Measurements from ENCODE around the gene C3orf49. TPM values are rescaled to one million over a fixed set of nuclear protein-coding genes. Genes with fewer than 3 reads are reported as not detected.

The C3orf49 gene
- total and polyA plus RNA-seq, 2 of the 13 experiments (the other 11 are each of a cell fraction or from before 2014, with no cell fraction given), result not detected

GRCh38 chr3:63878394-63879060 is 59.4 kb downstream of the C3orf49 start:
- Histone ChIP-seq H3K4me1 (ENCODE audit: insufficient read depth, low read length) (peaks cover 45% of the 10 kb centered on the region), H3K79me2 (ENCODE audit: insufficient read depth, low read length) (peaks cover 39% of the 10 kb centered on the region), H3K27ac (ENCODE audit: extremely low read length, insufficient read depth, low read length) (no peak overlapping the region), H4K20me1 (ENCODE audit: insufficient read depth, low read length) (peaks cover 10% of the 10 kb centered on the region), H3K4me3 (replicated peaks in 1 of 3; ENCODE audit: insufficient read depth in 1 of 3, low read depth in 2 of 3, low read length in 3 of 3) (no peak overlapping the region), H3K36me3 (replicated peaks in 1 of 2; ENCODE audit: control insufficient read depth in 1 of 2, insufficient read depth in 2 of 2, low read length in 2 of 2) (no peaks in the 10 kb centered on the region), H3K9ac (ENCODE audit: insufficient read depth, low read depth, low read length) (no peak overlapping the region), H2AFZ (ENCODE audit: low read length) (no peak overlapping the region), H3K9me3 (ENCODE audit: low read length) (no peaks in the 10 kb centered on the region), H3K27me3 (ENCODE audit: control insufficient read depth in 1 of 2, insufficient read depth in 2 of 2, low read length in 2 of 2) (no peaks in the 10 kb centered on the region), H3K4me2 (ENCODE audit: low read depth, low read length) (no peak overlapping the region)
- DNase-seq (ENCODE audit: low spot score), result peak; percentile 40
- 78% methylated on average over 2 of the region's 2 CpGs for WGBS (ENCODE audit: low lambda C conversion rate)
- ATAC-seq, result peak; percentile 66
- no peak for FAIRE-seq
- ChIA-PET CTCF (ENCODE audit: low intra/inter-chr PET ratio, low total read pairs) (no interaction called here), POLR2A (no interaction called here)
- intact Hi-C loops (cut with micrococcal nuclease; ENCODE audit: unreplicated experiment), result no loop called here
- in situ Hi-C loops (cut with HindIII; ENCODE audit: extremely low pct_ligation_motif_present, low pct_unique_long_range_greater_than_20kb), result no loop called here
- no TSS peak for BruUV-seq (replicated peaks)
- TF ChIP-seq SYNCRIP (IDR thresholded peaks at IDR 0.05; ENCODE audit: insufficient read depth, low read depth, low read length) (no peak), ZNF225 (CRISPR knock-in tag; IDR thresholded peaks at IDR 0.05) (no peak), REXO4 (CRISPR knock-in tag; IDR thresholded peaks at IDR 0.05; ENCODE audit: borderline replicate concordance) (no peak), ZBTB14 (CRISPR knock-in tag; IDR thresholded peaks at IDR 0.05) (no peak), NR0B2 (CRISPR knock-in tag; IDR thresholded peaks at IDR 0.05) (no peak), ARID2 (CRISPR knock-in tag; IDR thresholded peaks at IDR 0.05; ENCODE audit: borderline replicate concordance) (no peak), ZNF101 (CRISPR knock-in tag; IDR thresholded peaks at IDR 0.05; ENCODE audit: borderline replicate concordance, low read depth) (no peak), MAX (IDR thresholded peaks at IDR 0.05) (no peak), ZNF503 (CRISPR knock-in tag; IDR thresholded peaks at IDR 0.05) (no peak), ZFX (CRISPR knock-in tag; IDR thresholded peaks at IDR 0.05; ENCODE audit: low read depth) (no peak), SNRNP70 (IDR thresholded peaks at IDR 0.05; ENCODE audit: low read depth, low read length) (no peak), BORCS8-MEF2B (CRISPR knock-in tag; IDR thresholded peaks at IDR 0.05) (no peak), HOXA9 (CRISPR knock-in tag; IDR thresholded peaks at IDR 0.05; ENCODE audit: borderline replicate concordance) (no peak), RNF2 (conservative IDR thresholded peaks at IDR 0.05; ENCODE audit: low read depth) (no peak), CREBL2 (CRISPR knock-in tag; IDR thresholded peaks at IDR 0.05; ENCODE audit: borderline replicate concordance) (no peak), MYC (CRISPR knock-in tag; IDR thresholded peaks at IDR 0.05; ENCODE audit: borderline replicate concordance) (no peak), ZNF280B (CRISPR knock-in tag; IDR thresholded peaks at IDR 0.05; ENCODE audit: borderline replicate concordance) (no peak), ZNF414 (CRISPR knock-in tag; IDR thresholded peaks at IDR 0.05) (no peak)

Data from HepG2 (cell line).